ENCODE data around the gene WDR6.

Gene WDR6

DNA sequence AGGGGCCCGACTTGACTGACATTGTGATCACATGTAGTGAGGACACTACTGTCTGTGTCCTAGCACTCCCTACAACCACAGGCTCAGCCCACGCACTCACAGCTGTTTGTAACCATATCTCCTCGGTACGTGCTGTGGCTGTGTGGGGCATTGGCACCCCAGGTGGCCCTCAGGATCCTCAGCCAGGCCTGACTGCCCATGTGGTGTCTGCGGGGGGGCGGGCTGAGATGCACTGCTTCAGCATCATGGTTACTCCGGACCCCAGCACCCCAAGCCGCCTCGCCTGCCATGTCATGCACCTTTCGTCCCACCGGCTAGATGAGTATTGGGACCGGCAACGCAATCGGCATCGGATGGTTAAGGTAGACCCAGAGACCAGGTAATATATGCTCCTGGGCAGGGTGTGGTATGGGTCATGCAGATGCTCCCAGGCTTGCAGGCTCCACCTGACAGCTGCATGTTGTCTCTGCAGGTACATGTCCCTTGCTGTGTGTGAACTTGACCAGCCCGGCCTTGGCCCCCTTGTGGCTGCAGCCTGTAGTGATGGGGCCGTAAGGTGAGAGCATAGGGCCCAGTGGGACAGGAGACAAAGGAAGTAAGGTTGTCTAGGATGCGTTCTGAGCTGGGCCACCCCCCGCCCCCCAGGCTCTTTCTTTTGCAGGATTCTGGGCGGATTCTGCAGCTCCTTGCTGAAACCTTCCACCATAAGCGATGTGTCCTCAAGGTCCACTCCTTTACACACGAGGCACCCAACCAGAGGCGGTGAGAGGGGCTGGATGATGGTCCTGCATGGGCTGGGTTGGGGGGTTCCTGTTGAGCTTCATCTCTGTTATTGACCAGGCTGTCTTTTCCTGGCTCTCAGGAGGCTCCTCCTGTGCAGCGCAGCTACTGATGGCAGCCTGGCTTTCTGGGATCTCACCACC lies 6.8 kb downstream of the WDR6 start:
- peak in 1 of 2 donors; percentile 31 for DNase-seq (ENCODE audit: low read depth in 2 of 2)

DNA sequence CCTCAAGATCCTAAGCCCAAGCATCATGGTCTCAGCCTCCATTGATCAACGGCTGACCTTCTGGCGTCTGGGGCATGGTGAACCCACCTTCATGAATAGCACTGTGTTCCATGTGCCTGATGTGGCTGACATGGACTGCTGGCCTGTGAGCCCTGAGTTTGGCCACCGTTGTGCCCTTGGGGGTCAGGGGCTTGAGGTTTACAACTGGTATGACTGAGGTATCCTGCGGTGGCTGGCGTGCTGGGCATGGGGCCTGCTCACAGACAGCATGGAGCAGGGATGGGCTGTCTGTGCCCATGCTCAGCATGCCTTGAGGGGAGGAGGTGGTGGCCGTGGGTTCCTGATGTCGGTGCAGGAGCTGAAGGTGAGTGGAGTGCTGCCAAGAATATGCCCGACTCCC lies 7.9 kb downstream of the WDR6 start:
- no peak for DNase-seq (ENCODE audit: low read depth in 2 of 2)

DNA sequence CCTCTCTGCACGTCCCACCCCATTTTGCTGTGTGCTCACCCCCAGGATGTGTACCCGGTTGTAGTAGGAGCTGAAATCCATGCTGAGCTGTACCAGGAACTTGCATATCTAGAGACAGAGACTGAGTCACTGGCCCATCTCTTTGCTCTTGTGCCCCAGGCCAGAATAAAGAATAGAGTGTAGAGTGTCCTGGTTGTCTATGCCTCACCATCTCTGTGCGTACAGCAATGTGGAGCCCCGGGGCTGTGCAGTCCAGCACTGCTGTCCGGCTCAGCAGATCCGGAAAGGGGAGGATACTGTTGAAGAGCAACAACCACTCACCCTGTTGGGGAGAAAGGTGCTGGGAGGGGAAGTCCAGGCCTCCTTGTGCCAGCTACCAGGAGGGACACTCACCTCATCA lies 8.6 kb downstream of the WDR6 start:
- no peak for DNase-seq (ENCODE audit: low read depth in 2 of 2)

- DNase-seq (ENCODE audit: low read depth in 2 of 2): no peak
Measured at GRCh38 chr3:49016414-49017228, 9.4 kb downstream of the WDR6 start.

- DNase-seq (ENCODE audit: low read depth in 2 of 2): no peak
Measured at GRCh38 chr3:49017229-49017970, 10.2 kb downstream of the WDR6 start.

DNA sequence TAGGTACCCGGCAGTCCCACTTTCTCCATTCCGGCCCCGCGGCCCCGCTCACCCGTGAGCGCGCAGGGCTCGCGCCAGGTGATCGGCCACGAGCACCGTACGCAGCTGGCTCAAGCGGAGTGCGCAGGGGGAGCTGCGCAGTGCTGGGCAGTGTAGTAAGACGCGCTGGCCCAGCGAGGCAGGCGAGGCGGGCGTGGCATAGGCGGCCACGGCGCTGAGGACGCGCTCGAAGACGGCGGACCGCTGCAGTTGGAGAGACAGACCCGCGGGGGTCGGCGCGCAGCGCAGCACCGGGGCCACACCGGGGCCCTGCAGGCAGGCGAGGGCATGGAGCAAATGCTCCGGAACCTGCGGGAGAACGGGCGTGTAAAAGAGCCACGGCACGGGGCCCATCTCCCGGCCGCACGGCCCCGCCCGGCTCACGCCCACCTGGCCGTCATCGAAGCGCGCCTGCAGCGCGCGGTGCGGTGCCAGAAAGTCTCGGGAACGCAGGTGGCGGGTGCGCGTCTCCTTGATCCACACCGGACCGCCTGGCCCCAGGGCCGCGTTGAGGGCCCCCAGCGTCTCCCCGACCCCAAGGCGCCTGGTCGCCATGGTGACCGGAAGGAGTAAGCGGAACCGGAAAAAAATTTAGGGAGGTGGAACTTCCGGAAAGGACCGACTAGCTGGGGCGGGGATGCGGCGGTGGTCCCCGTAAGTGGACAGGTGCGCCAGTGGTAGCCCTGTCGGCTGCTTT lies 10.9 kb downstream of the WDR6 start, which contains the start of gene DALRD3:
DALRD3 (minus strand) TSS at position 610 of the 736 bp plus-strand sequence; CDS start at position 594, 16 bp downstream.
- peak in 1 of 2 donors; percentile 47 for DNase-seq (ENCODE audit: low read depth in 2 of 2)

DNA sequence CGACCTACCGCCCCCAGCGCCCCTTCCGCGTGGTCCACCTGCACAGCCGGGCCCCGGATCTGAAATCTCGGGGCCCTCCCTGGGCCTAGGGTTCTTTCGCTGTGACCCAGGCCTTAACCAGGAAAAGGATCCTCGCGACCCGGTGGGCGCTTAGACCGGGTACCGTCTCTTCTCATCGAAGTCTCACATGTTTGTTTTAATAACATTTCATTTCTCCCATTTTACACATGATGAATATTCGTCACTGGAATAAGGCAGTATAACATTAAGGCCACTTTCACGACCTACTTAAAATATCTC lies 11.5 kb downstream of the WDR6 start:
- DNase-seq (ENCODE audit: low read depth in 2 of 2): no peak

- DNase-seq (ENCODE audit: low read depth in 2 of 2): no peak
Measured at GRCh38 chr3:49019941-49020329, 12.7 kb downstream of the WDR6 start.

GRCh38 chr3:49020330-49021212 lies 13.4 kb downstream of the WDR6 start:
- no peak for DNase-seq (ENCODE audit: low read depth in 2 of 2)

DNA sequence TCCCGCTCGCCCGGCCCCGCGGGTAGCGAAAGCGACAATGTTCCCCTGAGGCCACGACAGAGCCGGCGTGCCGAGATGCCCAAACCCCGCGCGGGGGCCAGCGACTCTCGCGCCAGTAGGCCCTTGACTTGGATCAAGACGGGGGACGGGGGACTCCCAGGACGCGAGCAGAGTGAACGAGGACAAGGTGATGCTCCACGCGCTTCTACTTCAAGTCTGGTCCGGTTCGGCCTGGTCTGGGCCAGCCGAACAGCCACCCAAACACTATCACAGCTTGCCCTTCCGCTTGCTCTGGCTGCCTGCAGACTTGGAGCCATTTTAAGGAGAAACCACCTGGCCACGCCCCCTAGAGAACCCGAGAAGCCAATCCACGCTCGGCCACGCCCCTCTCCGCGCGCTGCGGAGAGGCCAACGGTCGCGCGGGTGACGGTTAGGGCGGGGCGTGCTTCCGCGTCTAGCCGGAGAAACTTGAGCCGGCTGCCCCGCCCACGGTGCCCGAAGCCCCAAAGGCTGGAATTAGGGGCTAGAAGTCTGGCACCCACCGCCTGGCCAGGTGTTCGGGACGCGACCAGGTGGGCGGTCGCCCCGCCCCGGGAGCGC lies 14.1 kb downstream of the WDR6 start:
- peak; percentile 99 for DNase-seq (ENCODE audit: low read depth in 2 of 2)

GRCh38 chr3:49021813-49022687 lies 14.9 kb downstream of the WDR6 start, which contains the start of gene NDUFAF3:
Gene NDUFAF3 (plus strand): TSS chr3:49022121. CDS start chr3:49022145, 24 bp downstream.
- DNase-seq (ENCODE audit: low read depth in 2 of 2): peak; percentile 87 to 91

- DNase-seq (ENCODE audit: low read depth in 2 of 2): no peak
Measured at GRCh38 chr3:49022688-49023171, 15.5 kb downstream of the WDR6 start.

- no peak for DNase-seq (ENCODE audit: low read depth in 2 of 2)
Measured at GRCh38 chr3:49023775-49024174, 16.6 kb downstream of the WDR6 start.

DNA sequence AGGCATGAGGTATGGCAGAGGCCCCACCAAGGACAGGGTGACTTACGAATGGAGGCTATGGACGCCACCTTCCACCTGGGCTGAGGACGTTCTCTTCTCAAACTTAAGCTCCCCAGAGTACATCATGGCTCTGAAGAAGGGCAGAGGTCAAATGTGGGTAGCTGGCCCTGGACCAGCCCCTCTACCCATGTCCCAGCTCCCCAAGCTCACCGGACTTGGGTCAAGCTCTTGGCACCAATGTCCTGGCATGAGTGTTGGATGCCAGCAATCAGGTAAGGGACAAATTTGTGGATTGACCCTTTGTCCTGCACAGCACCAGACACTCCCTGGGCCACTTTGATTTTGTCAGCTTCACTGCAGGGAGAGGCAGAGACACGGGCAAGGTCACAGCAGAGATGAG lies 17.3 kb downstream of the WDR6 start:
- DNase-seq (ENCODE audit: low read depth in 2 of 2): no peak

- DNase-seq (ENCODE audit: low read depth in 2 of 2): no peak
Measured at GRCh38 chr3:49025005-49025792, 18.0 kb downstream of the WDR6 start.

GRCh38 chr3:49025793-49026520 lies 18.8 kb downstream of the WDR6 start:
- DNase-seq (ENCODE audit: low read depth in 2 of 2): no peak

DNA sequence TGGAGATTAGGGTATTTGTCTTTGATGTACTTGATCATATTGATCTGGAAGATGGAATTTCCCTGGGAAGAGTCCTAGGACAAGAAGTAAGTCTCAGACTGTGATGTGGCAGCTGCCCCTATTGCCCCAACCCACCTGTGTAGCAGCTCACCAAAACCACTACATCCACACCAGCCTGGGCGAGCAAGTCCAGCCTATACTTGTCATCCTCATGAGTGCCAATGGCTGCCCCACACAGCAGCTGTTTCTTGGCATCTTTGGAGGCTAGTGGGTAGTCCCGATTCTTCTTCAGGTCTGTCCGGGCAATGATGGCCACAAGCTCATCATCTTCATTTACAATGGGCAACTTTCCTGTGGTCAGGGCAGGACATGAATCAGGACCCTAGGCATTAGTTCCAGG lies 19.3 kb downstream of the WDR6 start:
- DNase-seq (ENCODE audit: low read depth in 2 of 2): no peak

All from activated CD4-positive, alpha-beta T cell treated with anti-CD3 and anti-CD28 coated beads for 24 hours (primary cell).